HAP-1 (cell line): ENCODE data around the gene FARS2.
"Not testable (repeated sequence)": the region's sequence is repeated elsewhere in the genome, so short reads cannot be mapped to it uniquely, and the experiment has no call there.

Experiments used
- DNase-seq, 2 experiments: peaks; one replicate each; pipeline ENCODE4 v3.0.0-alpha.2; 2016 to 2020; ENCODE audit warnings: low spot score in 2 of 2
- H3K27me3 ChIP-seq: fragments of 250-450 bp; sonication (Bioruptor Pico); 2 replicates; pipeline ENCODE4 v1.5.1; 2020; ENCODE audit warnings: low read depth, mild to moderate bottlenecking, moderate library complexity
- H3K36me3 ChIP-seq: fragments of 250-450 bp; sonication (Bioruptor Pico); replicated peaks from 2 replicates; pipeline ENCODE4 v1.5.1; 2020; ENCODE audit warnings: mild to moderate bottlenecking
- H3K4me1 ChIP-seq: fragments of 250-450 bp; sonication (Bioruptor Pico); 2 replicates; pipeline ENCODE4 v1.5.1; 2020; ENCODE audit warnings: mild to moderate bottlenecking
- H3K4me3 ChIP-seq: fragments of 250-450 bp; sonication (Bioruptor Pico); 2 replicates; pipeline ENCODE4 v1.5.1; 2020; ENCODE audit warnings: mild to moderate bottlenecking, moderate library complexity
- H3K9me3 ChIP-seq: fragments of 250-450 bp; sonication (Bioruptor Pico); 2 replicates; pipeline ENCODE4 v1.5.1; 2020; ENCODE audit warnings: mild to moderate bottlenecking, moderate library complexity
- in situ Hi-C: fragments of 300-500 bp; cut with MboI; formaldehyde crosslinking; loops from 3 replicates; pipeline ENCODE4 v1.14.3; 2020; ENCODE audit warnings: low sequenced_read_pairs, inconsistent platforms, mixed read lengths

Gene FARS2

GRCh38 chr6:5776706-5777390 is 515.5 kb downstream of the FARS2 start:
- Histone ChIP-seq H3K9me3 (no peaks in the 10 kb centered on the region), H3K36me3 (no peaks in the 10 kb centered on the region), H3K27me3 (no peaks in the 10 kb centered on the region), H3K4me1 (no peaks in the 10 kb centered on the region), H3K4me3 (no peak overlapping the region)
- DNase-seq: no peak
- in situ Hi-C loops: no loop called here

- Histone ChIP-seq H3K36me3 (no peaks in the 10 kb centered on the region), H3K4me1 (no peaks in the 10 kb centered on the region), H3K27me3 (no peaks in the 10 kb centered on the region), H3K9me3 (no peaks in the 10 kb centered on the region), H3K4me3 (no peak overlapping the region)
- in situ Hi-C loops: no loop called here
- DNase-seq: no peak
These were observed 517.1 kb downstream of the FARS2 start for GRCh38 chr6:5778317-5778857.

- Histone ChIP-seq H3K4me1 (no peaks in the 10 kb centered on the region), H3K9me3 (no peaks in the 10 kb centered on the region), H3K4me3 (no peak overlapping the region), H3K27me3 (no peaks in the 10 kb centered on the region), H3K36me3 (no peaks in the 10 kb centered on the region)
- in situ Hi-C loops: no loop called here
- no peak for DNase-seq
These were observed 517.6 kb downstream of the FARS2 start for GRCh38 chr6:5778906-5779305.

- in situ Hi-C loops: no loop called here
- Histone ChIP-seq H3K9me3 (no peaks in the 10 kb centered on the region), H3K27me3 (no peaks in the 10 kb centered on the region), H3K4me1 (no peaks in the 10 kb centered on the region), H3K36me3 (no peaks in the 10 kb centered on the region), H3K4me3 (no peak overlapping the region)
- no peak for DNase-seq
These were observed 519.7 kb downstream of the FARS2 start for GRCh38 chr6:5781019-5781418.

GRCh38 chr6:5781966-5782556 is 520.7 kb downstream of the FARS2 start:
- Histone ChIP-seq H3K9me3 (no peaks in the 10 kb centered on the region), H3K4me1 (no peaks in the 10 kb centered on the region), H3K27me3 (no peaks in the 10 kb centered on the region), H3K4me3 (no peak overlapping the region), H3K36me3 (no peaks in the 10 kb centered on the region)
- DNase-seq: no peak
- in situ Hi-C loops: no loop called here

- Histone ChIP-seq H3K4me1 (no peaks in the 10 kb centered on the region), H3K9me3 (no peaks in the 10 kb centered on the region), H3K27me3 (no peaks in the 10 kb centered on the region), H3K4me3 (no peak overlapping the region), H3K36me3 (no peaks in the 10 kb centered on the region)
- in situ Hi-C loops: no loop called here
- DNase-seq: no peak
These were observed 521.7 kb downstream of the FARS2 start for GRCh38 chr6:5782783-5783547.

GRCh38 chr6:5783584-5784089 is 522.3 kb downstream of the FARS2 start:
- Histone ChIP-seq H3K36me3 (no peaks in the 10 kb centered on the region), H3K27me3 (no peaks in the 10 kb centered on the region), H3K9me3 (no peaks in the 10 kb centered on the region), H3K4me3 (no peak overlapping the region), H3K4me1 (no peaks in the 10 kb centered on the region)
- no peak for DNase-seq
- in situ Hi-C loops: no loop called here

- in situ Hi-C loops: no loop called here
- no peak for DNase-seq
- Histone ChIP-seq H3K9me3 (no peaks in the 10 kb centered on the region), H3K4me3 (no peak overlapping the region), H3K27me3 (no peaks in the 10 kb centered on the region), H3K4me1 (no peaks in the 10 kb centered on the region), H3K36me3 (no peaks in the 10 kb centered on the region)
These were observed 523.9 kb downstream of the FARS2 start for GRCh38 chr6:5785249-5785648.

- no peaks in the 10 kb centered on the region for H3K36me3 ChIP-seq
- H3K4me1 ChIP-seq: no peaks in the 10 kb centered on the region
- no peaks in the 10 kb centered on the region for H3K9me3 ChIP-seq
- in situ Hi-C loops: no loop called here
- no peak for DNase-seq
- H3K27me3 ChIP-seq: no peaks in the 10 kb centered on the region
- H3K4me3 ChIP-seq: no peak overlapping the region
These were observed 525.1 kb downstream of the FARS2 start for GRCh38 chr6:5786321-5786968.

- Histone ChIP-seq H3K36me3 (no peaks in the 10 kb centered on the region), H3K27me3 (no peaks in the 10 kb centered on the region), H3K9me3 (no peaks in the 10 kb centered on the region), H3K4me1 (no peaks in the 10 kb centered on the region), H3K4me3 (no peak overlapping the region)
- in situ Hi-C loops: no loop called here
- DNase-seq: no peak
These were observed 525.8 kb downstream of the FARS2 start for GRCh38 chr6:5786969-5787720.

- H3K27me3 ChIP-seq, in situ Hi-C loops, H3K4me1 ChIP-seq, H3K36me3 ChIP-seq, H3K9me3 ChIP-seq, DNase-seq, H3K4me3 ChIP-seq: not testable (repeated sequence)
These were observed 528.1 kb downstream of the FARS2 start for GRCh38 chr6:5789426-5789825.

GRCh38 chr6:5796555-5796954 is 535.2 kb downstream of the FARS2 start:
- H3K36me3 ChIP-seq, H3K9me3 ChIP-seq, H3K4me1 ChIP-seq, H3K4me3 ChIP-seq, H3K27me3 ChIP-seq, DNase-seq, in situ Hi-C loops: not testable (repeated sequence)

GRCh38 chr6:5806406-5806805 is 545.1 kb downstream of the FARS2 start:
- H3K4me3 ChIP-seq, H3K36me3 ChIP-seq, in situ Hi-C loops, H3K27me3 ChIP-seq, H3K4me1 ChIP-seq, DNase-seq, H3K9me3 ChIP-seq: not testable (repeated sequence)
